GM12891 (cell line): ENCODE measurements around the gene CMTR1.
A peak's percentile ranks its signal among the peaks of the same experiment; 100 is the strongest.
"Not testable (repeated sequence)": the region's sequence is repeated elsewhere in the genome, so short reads cannot be mapped to it uniquely, and the experiment has no call there.

ENCODE experiments used
- DNase-seq: peaks from one replicate; pipeline ENCODE4 v3.0.0; 2011; ENCODE audit warnings: low spot score; ENCODE audit not compliant: insufficient read length
- FAIRE-seq: peaks from 2 replicates; lab custom pipeline; 2011; peaks lifted over from hg19 to GRCh38; lab: Jason Lieb, UNC
- PAX5 ChIP-seq: IDR thresholded peaks from 2 replicates; pipeline ENCODE4 v1.6.1; 2011; ENCODE audit warnings: low read length, moderate library complexity, mild to moderate bottlenecking; ENCODE audit not compliant: insufficient read depth, severe bottlenecking
- POLR2A ChIP-seq: IDR thresholded peaks from 2 replicates; pipeline ENCODE4 v1.6.1; 2011; ENCODE audit warnings: low read depth, low read length, control low read depth
- POLR2AphosphoS5 ChIP-seq: IDR thresholded peaks from 2 replicates; pipeline ENCODE4 v1.6.1; 2011; ENCODE audit warnings: low read depth, low read length, control low read depth
- POU2F2 ChIP-seq: IDR thresholded peaks from 2 replicates; pipeline ENCODE4 v1.6.1; 2011; ENCODE audit warnings: low read depth, mild to moderate bottlenecking, control low read depth, low read length, moderate library complexity
- SPI1 ChIP-seq: IDR thresholded peaks from 2 replicates; pipeline ENCODE4 v1.6.1; 2011; ENCODE audit warnings: low read depth, low read length, control low read depth
- TAF1 ChIP-seq: IDR thresholded peaks from 2 replicates; pipeline ENCODE4 v1.6.1; 2011; ENCODE audit warnings: low read depth, low read length, control low read depth

Gene CMTR1

GRCh38 chr6:37435373-37435772, 2.4 kb downstream of the CMTR1 start:
- no peak for TF ChIP-seq POLR2A
- TF ChIP-seq TAF1, result no peak
- no peak for TF ChIP-seq POU2F2
- TF ChIP-seq POLR2AphosphoS5, result no peak
- no peak for TF ChIP-seq SPI1
- no peak for TF ChIP-seq PAX5
- FAIRE-seq, result no peak
- DNase-seq, result no peak

DNA sequence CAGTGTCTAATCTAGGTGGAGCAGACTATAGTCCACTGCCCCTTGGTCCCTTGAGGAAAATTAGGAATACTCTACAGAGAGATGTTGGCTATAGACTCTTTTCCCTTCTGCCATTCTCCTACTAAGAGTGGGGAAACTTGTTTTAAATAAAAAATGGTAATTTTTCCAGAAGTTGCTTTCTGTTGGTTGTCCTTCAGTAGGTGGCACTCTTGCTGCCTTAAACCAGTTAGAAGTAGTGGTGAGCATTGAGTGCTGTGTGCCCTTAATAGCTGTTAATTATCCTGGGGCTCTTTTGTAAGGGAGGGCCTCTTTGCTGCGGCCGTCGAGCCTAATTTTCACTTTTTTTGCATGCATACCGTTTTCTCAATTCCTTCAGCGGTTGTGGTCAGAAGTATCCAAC, 2.8 kb downstream of the CMTR1 start:
- FAIRE-seq (peak; percentile 16), DNase-seq (no peak)
- TF ChIP-seq POLR2A, result no peak
- no peak for TF ChIP-seq POU2F2
- TF ChIP-seq SPI1, result no peak
- TF ChIP-seq PAX5, result no peak

GRCh38 chr6:37438930-37439329, 5.9 kb downstream of the CMTR1 start:
- DNase-seq, result no peak
- no peak for FAIRE-seq

GRCh38 chr6:37441651-37442050, 8.6 kb downstream of the CMTR1 start:
- no peak for FAIRE-seq
- DNase-seq, result no peak
- TF ChIP-seq POLR2A, result no peak
- no peak for TF ChIP-seq PAX5
- no peak for TF ChIP-seq SPI1
- TF ChIP-seq TAF1, result no peak
- no peak for TF ChIP-seq POLR2AphosphoS5
- no peak for TF ChIP-seq POU2F2

More at GRCh38 chr6:37438930-37439329, 5.9 kb downstream of the CMTR1 start:
- TF ChIP-seq POLR2AphosphoS5 (no peak), SPI1 (no peak), POU2F2 (no peak), PAX5 (no peak), POLR2A (no peak), TAF1 (no peak)

DNA sequence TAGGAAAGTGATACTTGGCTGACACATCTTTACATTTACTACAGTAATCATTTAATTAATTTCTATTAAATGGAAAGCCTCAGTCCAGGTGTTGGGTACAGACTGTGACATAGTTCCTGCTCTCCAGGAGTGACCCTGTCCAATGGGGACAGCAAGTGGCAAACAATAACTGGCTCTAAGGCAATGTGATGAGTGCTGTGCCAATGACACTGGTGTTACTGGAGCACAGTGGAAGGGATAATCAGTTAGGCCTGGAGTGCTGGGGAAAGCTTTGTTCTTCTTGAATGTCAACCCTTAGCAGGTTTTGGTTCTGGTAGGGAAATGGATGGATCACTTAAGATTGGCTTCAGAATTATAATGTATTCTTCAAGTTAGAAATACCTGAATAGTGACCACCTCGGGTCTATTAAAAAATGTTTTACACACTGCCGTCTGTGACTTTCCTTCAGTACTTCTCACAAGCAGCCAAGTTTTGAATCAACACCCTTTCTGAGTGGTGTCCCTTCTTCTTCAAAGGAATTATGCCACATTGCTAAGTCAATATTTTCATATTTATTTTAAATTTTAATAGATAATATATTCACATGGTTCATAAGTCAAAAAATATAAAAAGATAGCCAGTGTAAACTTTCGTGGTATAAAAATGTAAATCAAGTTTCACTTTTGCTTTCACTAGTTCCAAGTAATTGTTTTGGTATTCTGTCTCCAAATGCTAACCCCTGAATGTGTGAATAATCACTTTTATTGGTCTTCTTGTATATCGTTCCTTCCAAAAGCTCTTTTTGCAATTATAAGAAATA, 9.6 kb downstream of the CMTR1 start:
- DNase-seq, result no peak
- no peak for FAIRE-seq
- TF ChIP-seq PAX5 (no peak), POLR2A (no peak), TAF1 (no peak), POU2F2 (no peak), POLR2AphosphoS5 (no peak), SPI1 (no peak)

DNA sequence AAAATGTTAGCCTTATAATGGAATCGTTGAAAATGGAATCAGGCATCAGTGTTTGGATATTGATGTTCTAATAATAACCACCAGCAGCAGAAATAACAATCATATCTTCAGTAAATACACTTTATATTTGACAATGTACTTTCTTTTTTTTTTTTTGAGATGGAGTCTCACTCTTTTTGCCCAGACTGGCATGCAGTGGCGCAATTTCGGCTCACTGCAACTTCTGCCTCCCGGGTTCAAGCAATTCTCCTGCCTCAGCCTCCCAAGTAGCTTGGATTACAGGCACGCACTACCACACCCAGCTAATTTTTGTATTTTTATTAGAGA, 10.2 kb downstream of the CMTR1 start:
- DNase-seq, FAIRE-seq: not testable (repeated sequence)

DNA sequence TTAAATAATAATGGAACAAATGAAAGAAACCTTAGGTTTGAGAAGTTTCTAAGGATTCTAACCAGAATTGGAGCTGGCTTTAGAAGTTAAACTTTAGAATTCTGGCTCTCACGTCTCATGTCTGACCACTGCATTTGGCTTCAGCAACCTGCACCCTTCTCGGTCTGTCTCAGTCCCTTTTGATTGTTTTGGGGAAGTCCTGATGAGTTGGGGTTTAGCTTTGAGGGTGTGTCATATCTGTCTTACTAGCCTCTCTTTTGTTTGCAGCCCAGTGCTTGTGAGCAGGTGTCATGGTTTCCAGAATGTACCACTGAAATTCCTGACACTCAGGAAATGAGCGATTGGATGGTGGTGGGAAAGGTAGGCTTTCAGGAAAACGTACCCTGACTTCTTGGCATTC, 17.0 kb downstream of the CMTR1 start:
- no peak for TF ChIP-seq POLR2A
- no peak for TF ChIP-seq TAF1
- no peak for TF ChIP-seq POLR2AphosphoS5
- no peak for TF ChIP-seq POU2F2
- peak; percentile 20; the same call in 1 of the 2 replicates for TF ChIP-seq SPI1
- TF ChIP-seq PAX5, result no peak
- DNase-seq, result no peak
- no peak for FAIRE-seq

GRCh38 chr6:37451441-37452193, 18.6 kb downstream of the CMTR1 start:
- FAIRE-seq (no peak), DNase-seq (no peak)
- TF ChIP-seq TAF1 (no peak), POLR2A (no peak), POLR2AphosphoS5 (no peak), POU2F2 (no peak), SPI1 (no peak), PAX5 (no peak)

DNA sequence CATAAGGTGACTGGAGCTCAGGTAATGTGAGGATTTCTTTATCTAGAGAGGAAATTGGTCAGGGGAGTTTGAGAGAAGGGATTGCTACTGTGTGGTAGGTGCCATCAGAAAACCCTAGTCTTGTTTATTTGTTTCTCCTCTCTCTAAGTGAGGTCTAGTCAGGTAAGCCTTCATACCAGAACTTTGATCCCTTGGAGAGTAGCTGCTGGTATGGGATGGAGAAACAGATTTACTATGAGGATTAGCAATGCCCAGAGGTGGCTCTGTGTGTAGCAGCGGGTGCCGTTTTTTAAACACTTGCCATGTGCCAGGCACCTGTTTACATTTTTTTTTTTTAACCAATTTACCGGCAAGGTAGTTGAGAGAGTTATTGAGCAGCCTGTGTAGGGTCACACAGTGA, 19.5 kb downstream of the CMTR1 start:
- TF ChIP-seq POU2F2 (no peak), TAF1 (no peak), PAX5 (no peak), POLR2AphosphoS5 (no peak), SPI1 (no peak), POLR2A (no peak)
- FAIRE-seq (no peak), DNase-seq (no peak)

- no peak for TF ChIP-seq POU2F2
- no peak for TF ChIP-seq PAX5
- no peak for TF ChIP-seq TAF1
- DNase-seq, result no peak
- FAIRE-seq, result no peak
These were observed 21.6 kb downstream of the CMTR1 start for GRCh38 chr6:37454420-37455140.
